NCI-H187 treated with DMSO at 0.1 percent for 48 hours (cell line): ENCODE data around the gene DPP6.

Experiments used
- DNase-seq: peaks from one replicate; lab custom pipeline; 2025; lab: John Stamatoyannopoulos, UW

Gene DPP6

GRCh38 chr7:154769001-154769400 is 716.8 kb downstream of the DPP6 start:
- no peak for DNase-seq

- no peak for DNase-seq
These were observed 717.3 kb downstream of the DPP6 start for GRCh38 chr7:154769527-154769926.

GRCh38 chr7:154770361-154770760 is 718.2 kb downstream of the DPP6 start:
- DNase-seq = no peak

GRCh38 chr7:154770962-154771361 is 718.8 kb downstream of the DPP6 start:
- DNase-seq = no peak

GRCh38 chr7:154774303-154774969 is 722.2 kb downstream of the DPP6 start:
- no peak for DNase-seq

- no peak for DNase-seq
These were observed 723.5 kb downstream of the DPP6 start for GRCh38 chr7:154775681-154776080.

- DNase-seq = no peak
These were observed 724.2 kb downstream of the DPP6 start for GRCh38 chr7:154776350-154776749.

- DNase-seq = no peak
These were observed 724.8 kb downstream of the DPP6 start for GRCh38 chr7:154777023-154777422.

GRCh38 chr7:154777489-154777888 is 725.3 kb downstream of the DPP6 start:
- DNase-seq = no peak

- no peak for DNase-seq
These were observed 725.7 kb downstream of the DPP6 start for GRCh38 chr7:154777908-154778307.

- DNase-seq = no peak
These were observed 729.4 kb downstream of the DPP6 start for GRCh38 chr7:154781369-154782303.

GRCh38 chr7:154783281-154783909 is 731.2 kb downstream of the DPP6 start:
- DNase-seq = no peak

- no peak for DNase-seq
These were observed 733.7 kb downstream of the DPP6 start for GRCh38 chr7:154785898-154786297.

GRCh38 chr7:154789404-154789803 is 737.2 kb downstream of the DPP6 start:
- no peak for DNase-seq

- DNase-seq = no peak
These were observed 739.4 kb downstream of the DPP6 start for GRCh38 chr7:154791611-154792010.

GRCh38 chr7:154792436-154793055 is 740.3 kb downstream of the DPP6 start:
- no peak for DNase-seq

GRCh38 chr7:154794147-154794780 is 742.1 kb downstream of the DPP6 start:
- no peak for DNase-seq

GRCh38 chr7:154795014-154795413 is 742.8 kb downstream of the DPP6 start:
- DNase-seq = no peak

GRCh38 chr7:154795437-154795836 is 743.2 kb downstream of the DPP6 start:
- DNase-seq = no peak

- DNase-seq = no peak
These were observed 752.3 kb downstream of the DPP6 start for GRCh38 chr7:154804449-154804848.

GRCh38 chr7:154812027-154812426 is 759.8 kb downstream of the DPP6 start:
- DNase-seq = no peak
